Colon (tissue), 2 donors: Measurements from ENCODE around the gene USP32.

Experiments
- FAIRE-seq: peaks from 2 replicates; lab custom pipeline; 2012; peaks lifted over from hg19 to GRCh38; lab: Jason Lieb, UNC
- donor health status: control.
- donor health status: control.

Gene USP32

DNA sequence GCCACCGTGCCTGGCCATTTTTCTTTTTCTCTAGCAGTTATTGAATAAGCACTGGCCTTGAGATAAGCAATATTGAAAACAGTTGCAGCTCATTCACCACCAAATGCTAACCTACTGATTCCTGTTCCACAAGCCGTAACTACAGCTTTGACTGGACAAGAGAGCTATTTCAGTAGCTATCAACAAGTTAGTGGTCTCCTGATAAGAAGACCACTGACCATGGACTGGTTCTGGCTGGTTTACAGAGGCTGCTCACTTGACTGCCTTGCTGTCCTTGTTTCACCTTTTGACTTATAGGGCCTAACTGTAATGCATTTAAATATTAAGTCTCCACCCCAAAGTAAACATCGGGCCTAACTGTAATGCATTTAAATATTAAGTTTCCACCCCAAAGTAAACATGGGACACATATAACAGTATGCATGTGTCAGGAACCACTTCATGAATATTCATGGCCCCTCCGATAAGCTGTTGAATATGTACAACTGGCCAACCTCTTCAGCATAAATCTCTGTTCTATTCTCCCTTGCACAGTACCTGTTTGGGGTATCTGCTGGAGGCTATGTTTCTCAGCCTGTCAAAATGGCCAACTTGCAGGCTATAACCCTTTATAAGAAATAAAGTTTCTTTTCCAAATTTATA is 94.1 kb downstream of the USP32 start:
- FAIRE-seq: no peak

DNA sequence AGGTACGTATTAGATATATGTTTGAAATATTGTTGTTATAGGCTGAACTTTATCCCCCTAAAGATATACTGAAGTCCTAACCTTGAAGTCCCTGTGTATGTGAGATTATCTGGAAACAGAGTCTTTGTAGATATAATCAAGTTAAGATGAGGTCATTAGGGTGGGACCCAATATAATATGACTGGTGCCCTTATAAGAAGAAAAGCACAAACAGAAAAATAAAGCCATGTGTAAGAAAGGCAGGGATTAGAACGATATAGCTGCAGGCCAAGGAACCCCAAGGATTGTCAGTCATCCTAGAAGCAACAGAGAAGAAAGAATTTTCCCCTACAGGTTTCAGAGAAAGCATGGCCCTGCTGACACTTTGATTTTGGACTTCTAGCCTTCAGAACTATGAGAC is 95.8 kb downstream of the USP32 start:
- FAIRE-seq: no peak

DNA sequence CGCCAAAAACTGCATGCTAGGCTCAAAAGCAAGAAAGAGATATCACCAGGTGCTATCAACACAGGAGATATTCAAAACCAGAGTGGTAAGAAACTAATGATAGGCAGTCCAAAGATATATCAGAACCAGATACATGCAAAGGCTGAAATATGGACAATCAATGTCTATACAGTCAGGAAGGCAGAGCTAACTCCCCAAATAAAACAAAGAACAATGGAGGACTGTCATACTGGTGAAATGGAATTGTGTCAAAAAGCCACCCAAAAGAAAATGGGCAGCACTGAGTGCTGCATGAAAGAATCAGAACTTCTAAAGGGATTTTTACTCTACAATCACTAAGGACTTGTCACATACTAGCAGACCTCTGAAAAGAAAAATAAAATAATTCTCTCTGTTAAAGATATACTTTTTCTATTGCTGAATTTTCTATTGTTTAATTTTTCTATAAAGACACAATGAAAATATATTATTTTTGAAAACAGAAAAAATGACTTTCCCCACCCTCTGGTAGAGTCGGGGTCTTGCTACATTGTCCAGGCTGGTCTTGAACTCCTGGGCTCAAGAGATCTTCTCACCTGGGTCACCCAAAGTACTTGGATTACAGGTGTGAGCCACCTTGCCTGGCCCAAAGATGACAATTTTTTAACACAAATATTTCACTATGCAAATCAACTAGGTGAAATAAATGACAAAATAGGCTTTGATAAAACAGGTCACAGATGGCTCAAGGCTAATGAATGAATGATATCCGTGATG is 98.2 kb downstream of the USP32 start:
- no peak for FAIRE-seq

DNA sequence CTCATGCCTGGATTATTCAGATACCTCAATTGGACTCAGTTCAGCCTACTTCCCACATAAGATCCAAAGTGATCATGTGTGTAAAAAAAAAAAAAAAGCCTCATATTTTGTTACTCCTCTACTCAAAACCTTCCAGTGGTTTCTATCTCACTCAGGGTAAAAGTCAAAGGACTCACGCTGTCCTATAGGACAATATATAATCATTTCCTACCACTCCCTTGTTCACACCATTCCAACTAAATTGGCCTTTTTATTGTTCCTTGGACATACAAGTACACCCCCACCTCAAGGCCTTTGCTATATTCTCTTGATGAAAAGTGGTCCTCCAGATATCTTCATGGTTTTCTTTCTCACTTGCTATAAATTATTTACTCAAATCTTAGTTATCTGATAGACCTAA is 99.2 kb downstream of the USP32 start:
- FAIRE-seq: no peak

DNA sequence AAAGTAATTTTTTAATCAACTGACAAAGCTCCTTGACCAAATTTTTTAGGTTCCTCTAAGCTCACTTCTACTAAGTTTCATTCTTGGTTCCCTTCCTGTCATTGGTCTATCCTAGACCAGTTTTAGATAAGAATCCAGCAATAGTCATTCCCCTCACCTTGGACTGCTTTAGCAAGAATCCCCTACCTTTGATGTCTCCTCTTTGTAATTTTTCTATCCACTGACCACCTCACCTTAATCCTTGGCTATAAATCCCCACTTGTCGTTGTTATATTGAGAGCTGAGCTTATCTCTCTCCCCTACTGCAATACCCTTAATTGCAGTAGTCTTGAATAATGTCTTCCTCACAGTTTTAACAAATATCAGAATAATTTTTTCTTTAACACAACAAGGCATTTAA is 107.2 kb downstream of the USP32 start:
- FAIRE-seq: no peak

DNA sequence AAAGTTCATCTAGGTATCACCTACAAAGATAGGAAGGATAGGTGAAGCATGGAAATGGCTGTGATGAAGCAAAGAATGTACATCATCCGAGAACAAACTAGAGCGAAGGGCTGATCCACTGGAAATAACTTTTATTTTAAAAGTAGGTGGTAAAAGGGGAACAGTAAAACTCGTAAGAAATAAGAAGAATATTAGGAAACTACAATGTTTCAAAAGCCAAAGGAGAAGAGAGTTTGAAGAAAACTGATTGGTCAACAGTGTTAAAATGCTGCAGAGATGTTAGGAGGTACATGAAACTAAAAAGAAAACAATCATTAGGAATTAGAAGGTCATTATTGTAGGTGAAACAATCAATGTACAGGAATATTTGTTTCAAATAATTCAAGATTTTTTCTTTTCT is 108.1 kb downstream of the USP32 start:
- FAIRE-seq: no peak

DNA sequence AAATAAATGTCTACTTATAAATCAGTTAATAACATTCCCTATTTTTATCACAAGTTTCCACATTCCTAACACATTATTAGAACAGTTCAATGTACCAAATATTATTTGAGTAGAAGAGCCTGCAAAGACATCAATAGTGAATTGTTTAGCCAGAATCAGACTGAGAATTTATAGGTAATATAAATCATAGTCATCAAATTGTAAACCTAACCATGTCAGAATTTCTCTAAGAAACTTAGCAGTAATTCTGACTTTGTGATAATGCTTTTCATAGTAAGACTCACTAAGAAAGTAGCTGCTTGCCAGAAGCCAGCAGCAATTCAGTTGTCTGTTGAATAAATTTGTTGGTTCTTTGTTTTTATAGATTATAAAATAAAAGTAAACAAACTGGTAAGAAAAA is 111.3 kb downstream of the USP32 start:
- no peak for FAIRE-seq

DNA sequence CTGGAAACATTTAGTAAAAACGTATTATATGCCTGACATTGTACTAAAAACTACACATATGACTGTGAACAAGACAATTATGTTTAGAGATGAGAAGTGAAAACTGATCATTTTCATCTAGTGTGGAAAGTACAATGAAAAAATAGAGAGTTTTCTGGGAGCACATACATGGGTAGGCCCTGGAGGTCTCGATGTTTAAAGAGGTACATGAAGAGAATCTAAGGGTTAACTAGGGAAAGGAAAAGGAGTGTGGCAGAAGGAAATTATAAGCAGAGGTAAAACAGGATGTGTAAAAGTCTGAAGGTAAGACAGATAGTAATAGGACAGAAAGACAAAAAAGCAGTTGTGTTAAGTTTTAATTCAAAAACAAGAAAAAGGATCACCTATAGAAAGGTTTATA is 113.7 kb downstream of the USP32 start:
- FAIRE-seq: no peak

DNA sequence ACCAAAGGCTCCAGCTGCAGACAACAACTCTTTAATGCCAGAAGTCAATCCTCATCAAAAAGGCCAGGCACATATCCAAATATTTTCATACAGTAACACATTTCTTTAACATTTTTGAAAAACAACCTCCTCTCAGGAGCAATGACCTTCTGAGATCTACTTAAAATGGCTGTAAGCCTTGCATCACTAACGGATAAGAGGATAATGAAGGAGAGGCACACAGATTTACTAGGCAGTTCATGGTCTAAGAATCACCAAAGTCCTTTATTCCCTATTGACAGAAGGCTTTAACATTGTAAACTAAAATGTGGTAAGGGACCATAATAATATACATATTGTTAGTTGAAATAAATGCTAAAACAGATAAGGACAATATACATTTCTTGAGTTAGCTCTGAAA is 114.7 kb downstream of the USP32 start:
- FAIRE-seq: no peak

DNA sequence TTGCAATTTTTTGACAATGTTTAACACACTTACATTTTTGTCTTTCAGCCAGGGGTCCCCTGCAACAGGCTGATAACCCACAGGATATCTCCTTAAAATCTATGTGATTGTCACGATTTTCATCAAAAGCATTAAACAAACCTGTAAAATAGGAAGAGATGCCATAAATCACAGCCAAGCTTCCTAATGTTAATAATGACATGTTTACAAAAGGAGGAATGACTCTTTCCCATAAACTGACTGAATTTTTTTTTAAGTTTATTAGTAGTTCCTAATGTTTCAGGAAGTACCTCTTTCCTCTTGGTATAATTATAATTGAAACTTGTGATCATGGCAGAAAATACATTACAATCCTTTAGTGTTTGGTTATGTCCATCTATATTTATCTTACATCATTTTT is 122.5 kb downstream of the USP32 start:
- FAIRE-seq: no peak

DNA sequence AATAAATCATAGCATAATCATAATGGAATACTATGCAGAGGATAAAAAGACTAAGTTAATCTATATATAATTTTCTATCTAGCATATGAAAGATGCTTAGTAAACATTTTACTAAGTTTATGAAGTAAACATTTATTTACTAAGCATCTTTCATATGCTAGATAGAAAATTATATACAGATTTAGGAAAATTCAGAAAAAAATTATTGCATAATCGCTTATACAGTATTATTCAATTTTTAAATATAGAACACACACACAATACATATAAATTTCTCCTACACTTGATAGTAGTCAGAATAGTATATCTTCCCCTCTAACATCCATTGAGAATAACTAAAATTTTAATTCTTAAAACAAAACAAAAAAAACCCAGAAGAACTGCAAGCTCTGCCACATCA is 131.4 kb downstream of the USP32 start:
- no peak for FAIRE-seq

DNA sequence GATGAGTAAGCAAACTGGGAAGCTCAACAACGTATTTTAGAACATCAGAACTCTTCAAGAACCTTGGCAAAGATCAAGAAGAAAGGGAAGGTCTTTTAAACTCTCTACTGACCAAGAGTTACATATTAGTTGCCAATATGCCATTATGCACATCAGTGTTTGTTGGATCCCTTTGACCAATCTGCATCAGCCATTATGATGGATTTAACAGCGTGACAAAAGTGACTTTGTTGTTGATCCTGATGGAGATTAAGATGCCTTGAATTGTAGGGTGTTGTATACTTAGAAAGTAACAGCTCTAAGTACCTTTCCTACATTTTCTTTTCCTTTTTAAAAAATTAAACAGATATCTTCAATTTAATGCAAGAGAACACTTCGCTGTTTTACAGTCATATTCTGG is 133.6 kb downstream of the USP32 start:
- no peak for FAIRE-seq

DNA sequence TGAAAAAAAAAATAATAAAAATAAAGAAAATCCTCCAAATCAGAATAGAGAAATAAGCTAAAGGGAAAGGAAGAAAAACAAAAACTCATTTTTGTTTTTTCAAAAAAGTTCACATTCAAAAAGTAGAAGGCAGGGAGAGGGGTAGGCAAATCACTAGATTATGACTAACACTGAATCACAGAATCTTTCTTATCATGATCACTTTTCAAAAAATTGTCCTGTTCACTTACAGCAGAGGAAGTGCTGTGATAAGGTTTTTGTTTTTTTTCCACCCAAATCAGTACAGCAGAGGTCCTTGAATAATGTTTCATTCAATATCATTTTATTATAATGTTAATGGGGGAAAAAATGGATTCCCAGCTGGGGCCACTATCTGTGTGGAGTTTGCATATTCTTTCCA is 135.8 kb downstream of the USP32 start:
- FAIRE-seq: no peak

DNA sequence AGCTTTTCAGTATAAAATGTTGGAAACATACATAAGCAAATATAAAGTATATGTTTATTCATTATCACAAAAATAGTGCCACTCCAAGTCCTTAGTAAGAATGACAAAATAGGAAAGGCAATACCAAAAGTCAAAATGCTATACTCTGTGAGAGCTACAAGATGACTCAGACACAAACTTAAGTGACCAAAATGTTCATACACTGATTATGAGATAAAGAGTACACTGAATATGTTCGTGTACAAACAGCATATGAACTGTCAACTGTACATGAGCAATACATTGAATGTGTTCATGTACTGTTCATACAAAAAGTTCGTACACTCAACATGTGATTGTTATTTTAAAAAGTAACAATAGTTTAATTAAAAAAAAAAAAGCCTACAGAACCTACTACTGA is 138.9 kb downstream of the USP32 start:
- FAIRE-seq: no peak

DNA sequence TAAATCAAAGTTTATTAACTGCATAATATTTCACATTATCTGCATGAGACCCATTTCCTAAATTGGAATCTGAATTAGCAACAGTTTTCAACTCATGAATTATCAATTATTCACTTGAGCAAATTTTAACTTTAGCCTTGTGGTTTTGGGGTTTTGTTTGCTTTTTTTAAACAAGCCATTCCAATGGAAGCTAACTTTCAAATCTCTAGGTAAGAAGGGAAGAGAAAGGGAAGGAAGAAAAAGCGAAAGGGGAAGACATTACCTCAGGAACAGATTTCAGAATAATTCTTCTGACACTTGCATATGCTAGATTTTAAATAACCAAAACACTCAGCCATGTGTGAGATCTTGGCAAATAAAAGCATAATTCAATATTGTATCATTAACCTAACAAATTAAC is 139.5 kb downstream of the USP32 start:
- no peak for FAIRE-seq

DNA sequence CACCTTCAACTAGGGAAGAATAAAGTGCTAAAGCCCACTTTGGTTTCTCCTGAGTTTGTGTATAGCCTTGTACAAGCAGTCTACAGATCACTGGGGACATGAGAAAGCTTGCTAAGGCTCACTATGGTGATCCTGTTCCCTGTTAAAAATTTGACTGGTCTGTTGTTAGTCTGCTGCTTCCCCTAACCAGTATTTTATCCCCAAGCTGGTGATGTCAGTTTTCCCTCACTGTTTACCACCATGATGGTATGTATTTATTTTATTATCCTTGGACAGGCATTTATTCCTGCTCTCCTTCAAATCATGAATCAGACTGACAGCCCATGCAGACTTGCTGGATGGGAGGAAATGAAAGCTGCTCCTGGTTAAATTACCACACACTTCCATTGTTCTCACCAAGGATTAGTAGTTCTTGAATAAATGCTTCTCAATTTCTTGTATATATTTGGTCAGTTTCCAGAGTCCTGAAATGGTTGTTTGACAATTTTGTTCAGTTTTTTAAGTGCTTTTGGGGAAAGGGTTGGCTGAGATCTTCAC is 142.6 kb downstream of the USP32 start:
- FAIRE-seq: no peak

DNA sequence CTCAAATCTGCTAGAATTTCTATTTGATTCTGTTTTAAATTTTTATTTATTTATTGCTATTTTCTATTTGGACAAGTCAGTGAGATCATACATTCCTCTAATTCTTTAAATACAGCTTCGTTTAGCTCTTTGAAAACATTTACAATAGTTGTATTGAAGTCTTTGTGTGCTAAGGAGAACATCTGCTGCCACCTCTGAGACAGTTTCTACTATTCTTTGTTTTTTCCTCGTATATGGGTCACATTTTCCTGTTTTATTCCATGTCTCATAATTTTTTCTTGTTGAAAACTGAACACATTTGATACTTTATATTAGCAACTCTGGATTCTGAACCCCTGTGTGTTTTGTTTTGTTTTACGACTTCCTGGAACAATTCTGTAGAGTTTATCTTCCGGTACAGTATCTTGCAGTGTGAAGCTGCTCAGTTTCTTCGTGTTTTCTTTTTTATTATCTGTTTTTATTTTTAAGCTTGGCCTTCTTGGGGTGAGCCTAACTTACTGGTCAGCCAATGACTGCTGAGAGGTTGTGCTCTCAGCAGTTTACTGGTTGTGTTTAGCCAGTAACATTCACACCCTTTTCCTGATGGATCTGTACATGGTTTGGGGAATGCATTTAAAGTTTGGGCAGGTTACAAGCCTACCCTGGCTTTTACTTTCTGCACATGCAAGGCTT is 143.2 kb downstream of the USP32 start:
- no peak for FAIRE-seq

DNA sequence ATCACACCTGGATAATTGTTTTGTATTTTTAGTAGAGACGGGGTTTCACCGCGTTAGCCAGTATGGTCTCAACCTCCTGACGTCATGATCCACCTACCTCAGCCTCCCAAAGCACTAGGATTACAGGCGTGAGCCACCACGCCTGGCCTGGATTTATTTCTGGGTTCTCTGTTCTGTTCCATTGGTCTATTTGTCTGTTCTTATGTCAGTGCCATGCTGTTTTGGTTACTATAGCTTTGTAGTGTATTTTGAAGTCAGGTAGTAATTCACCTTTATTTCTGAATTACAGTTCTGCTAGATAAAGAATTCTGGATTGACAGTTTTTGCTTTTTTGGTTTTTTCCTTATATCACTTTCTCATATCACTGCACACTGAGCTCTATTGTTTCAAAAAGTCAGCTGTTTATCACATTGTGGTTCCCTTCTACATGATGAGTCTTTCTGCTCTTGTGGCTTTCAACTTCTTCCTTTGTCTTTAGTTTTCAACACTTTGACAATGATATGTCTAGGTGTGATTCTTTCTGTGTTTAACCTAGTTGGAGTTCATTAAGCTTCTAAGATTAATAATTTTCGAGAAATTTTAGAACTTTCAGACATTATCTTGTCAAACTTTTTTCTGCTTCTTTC is 144.0 kb downstream of the USP32 start:
- no peak for FAIRE-seq

DNA sequence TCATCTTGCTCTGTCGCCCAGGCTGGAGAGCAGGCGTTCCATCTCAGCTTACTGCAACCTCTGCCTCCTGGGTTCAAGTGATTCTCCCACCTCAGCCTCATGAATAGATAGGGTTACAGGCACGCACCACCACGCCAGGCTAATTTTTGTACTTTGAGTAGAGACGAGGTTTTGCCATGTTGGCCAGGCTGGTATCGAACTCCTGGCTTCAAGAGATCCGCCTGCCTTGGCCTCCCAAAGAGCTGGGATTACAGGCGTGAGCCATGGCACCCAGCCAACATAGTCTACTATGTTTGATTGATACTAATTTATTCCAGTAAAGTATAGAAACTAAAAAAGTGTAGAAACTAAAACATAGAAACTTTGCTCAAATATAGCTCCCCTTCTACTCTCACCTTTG is 147.3 kb downstream of the USP32 start:
- FAIRE-seq: no peak

DNA sequence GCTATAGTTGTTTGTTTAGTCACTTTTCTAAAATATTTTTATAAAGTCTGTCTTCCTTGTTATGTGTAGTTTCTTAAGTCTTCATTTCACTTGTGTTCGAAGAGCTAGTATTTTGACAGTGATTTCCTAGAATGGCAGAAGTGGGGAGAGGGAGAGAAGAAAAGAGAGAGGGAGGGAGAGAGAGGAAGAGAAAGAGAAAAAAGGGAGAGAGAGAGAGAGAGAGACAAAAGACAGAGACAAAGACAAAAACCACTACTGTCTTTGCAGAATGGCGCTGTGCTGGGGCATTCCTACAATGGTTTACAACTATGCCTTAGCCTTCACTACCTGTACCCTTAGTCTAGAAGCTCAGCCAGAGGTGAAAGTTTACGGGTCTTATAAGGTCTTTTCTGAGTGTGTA is 151.6 kb downstream of the USP32 start:
- FAIRE-seq: no peak

DNA sequence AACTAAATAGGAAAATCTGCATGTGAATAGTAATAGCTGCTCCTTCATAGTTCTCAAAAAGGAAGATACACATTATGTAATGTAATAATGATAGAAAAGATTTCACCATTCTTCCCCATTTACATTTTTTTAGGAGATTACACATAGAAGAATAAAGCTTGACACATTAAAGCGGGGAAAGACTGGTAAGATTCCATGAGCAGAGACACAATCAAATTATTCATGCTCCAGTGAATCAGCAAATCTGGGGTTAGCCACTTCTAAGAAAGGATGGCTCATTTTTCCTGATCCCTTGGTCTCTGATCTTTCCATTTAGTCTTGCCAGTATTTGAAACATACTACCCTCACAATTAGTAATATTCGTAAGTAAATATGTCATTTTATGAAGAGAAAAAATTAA is 160.2 kb downstream of the USP32 start:
- FAIRE-seq: no peak

DNA sequence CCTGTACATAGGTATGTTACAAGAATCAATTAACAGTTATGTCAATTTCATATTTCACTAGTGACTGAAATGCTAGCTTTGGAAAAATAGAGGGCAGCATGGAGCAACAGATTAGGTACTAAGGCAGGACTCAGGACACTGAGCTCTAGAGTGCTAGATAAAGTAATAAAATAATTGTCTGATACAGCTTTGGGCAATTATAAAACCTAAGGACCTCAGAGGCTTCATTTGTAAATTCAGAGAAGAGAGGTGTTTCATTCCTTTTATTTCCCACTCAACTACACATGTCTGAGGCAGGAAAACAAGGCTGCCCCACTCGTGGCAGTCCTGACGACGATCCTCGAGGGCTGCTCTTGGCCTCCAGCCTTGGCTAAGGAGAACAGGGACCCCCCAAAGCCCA is 160.7 kb downstream of the USP32 start:
- FAIRE-seq: no peak

DNA sequence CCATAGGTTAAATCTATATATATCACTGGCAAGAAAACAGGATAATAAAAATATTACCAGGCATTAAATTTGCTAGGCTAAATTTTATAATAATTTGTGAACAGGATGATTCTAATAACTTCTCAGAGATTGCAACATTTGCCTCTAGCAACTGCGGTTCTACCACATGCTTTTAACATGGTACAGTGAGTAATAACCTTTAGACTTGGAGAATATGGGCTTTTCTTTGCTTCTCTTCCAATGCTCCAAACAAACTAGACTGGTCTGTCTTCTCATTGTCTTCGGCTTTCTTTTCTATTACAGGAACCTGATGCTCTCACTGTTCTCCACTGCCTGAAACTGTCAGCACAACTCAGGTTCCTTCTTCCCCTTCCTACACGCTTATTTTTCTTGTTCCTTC is 161.6 kb downstream of the USP32 start:
- FAIRE-seq: no peak
